CD4-positive, alpha-beta T cell (primary cell): ENCODE results near the gene MBOAT2. TPM values are rescaled to one million over a fixed set of nuclear protein-coding genes. Genes with fewer than 3 reads are reported as not detected.

Source experiments
- ATAC-seq: fragments of 200-7000 bp; cut with Tn5 transposase; one replicate; pipeline ENCODE4 v1.10.0; 2022; ENCODE audit warnings: mild to moderate bottlenecking; ENCODE audit not compliant: poor library complexity
- CTCF ChIA-PET: fragments of 350-600 bp; sonication (Branson Sonifier 250); formaldehyde crosslinking; loops from one replicate; lab custom pipeline; 2021; ENCODE audit warnings: antibody characterized with exemption, inconsistent platforms; lab: Charles Lee
- POLR2A ChIA-PET: fragments of 350-600 bp; sonication (Branson Sonifier 250); formaldehyde crosslinking; loops from one replicate; lab custom pipeline; 2021; ENCODE audit warnings: antibody characterized with exemption, inconsistent platforms; lab: Charles Lee
- DNase-seq, 14 experiments: peaks; one replicate each; pipeline ENCODE4 v3.0.0-alpha.2; 2013 to 2020; ENCODE audit warnings: mixed read lengths in 2 of 14
- H3K27ac ChIP-seq, 2 donors: one replicate each; pipeline versions ENCODE4 v1.5.1 to v1.7.0; 2013; ENCODE audit warnings: low read length in 2 of 2, low read depth in 1 of 2, mild to moderate bottlenecking in 1 of 2
- H3K27me3 ChIP-seq, 2 experiments: 1 replicate in 1 of 2; 2 replicates in 1 of 2; pipeline versions ENCODE4 v1.6.1 to v1.7.0; 2013; ENCODE audit warnings: low read length in 2 of 2, control low read depth in 1 of 2, mild to moderate bottlenecking in 1 of 2, moderate library complexity in 1 of 2; ENCODE audit not compliant: insufficient read depth in 2 of 2, control insufficient read depth in 1 of 2
- H3K36me3 ChIP-seq: one replicate; pipeline ENCODE4 v1.6.1; 2013; ENCODE audit warnings: low read length, control low read depth; ENCODE audit not compliant: insufficient read depth
- H3K4me1 ChIP-seq: one replicate; pipeline ENCODE4 v1.6.1; 2013; ENCODE audit warnings: low read length, control low read depth; ENCODE audit not compliant: insufficient read depth
- H3K4me3 ChIP-seq: one replicate; pipeline ENCODE4 v1.5.1; 2013; ENCODE audit warnings: mild to moderate bottlenecking, low read length, moderate library complexity
- H3K9me3 ChIP-seq, 2 experiments: 1 replicate in 1 of 2; 2 replicates in 1 of 2; pipeline versions ENCODE4 v1.6.1 to v1.7.0; 2013; ENCODE audit warnings: low read length in 2 of 2, mild to moderate bottlenecking in 2 of 2, control low read depth in 1 of 2, moderate library complexity in 1 of 2; ENCODE audit not compliant: control insufficient read depth in 1 of 2, insufficient read depth in 1 of 2
- H3K27ac Mint-ChIP-seq: one replicate; pipeline ENCODE4 v1.8.0; 2020; ENCODE audit warnings: mixed read lengths
- H3K27me3 Mint-ChIP-seq: one replicate; pipeline ENCODE4 v1.8.0; 2021; ENCODE audit warnings: mixed read lengths
- H3K36me3 Mint-ChIP-seq: one replicate; pipeline ENCODE4 v1.8.0; 2021; ENCODE audit warnings: low read depth, mixed read lengths
- H3K4me1 Mint-ChIP-seq: one replicate; pipeline ENCODE4 v1.8.0; 2021; ENCODE audit warnings: low read depth, mixed read lengths
- H3K4me3 Mint-ChIP-seq: one replicate; pipeline ENCODE4 v1.8.0; 2020; ENCODE audit warnings: mild to moderate bottlenecking, mixed read lengths
- H3K9me3 Mint-ChIP-seq: one replicate; pipeline ENCODE4 v1.8.0; 2020; ENCODE audit warnings: mixed read lengths
- intact Hi-C, 2 experiments: fragments of 100-400 bp; cut with DNase I in 1 of 2; cut with micrococcal nuclease in 1 of 2; formaldehyde crosslinking; loops; one replicate each; pipeline versions ENCODE4 v1.15.1 to v1.9.0; 2023 to 2025; cut with DNase I, micrococcal nuclease
- total RNA-seq, 174 experiments: library from RNA in 2 of 174; stranded (reverse) in 2 of 174; gene quantifications; one replicate each; pipeline ENCODE4 v1.2.3 and lab custom pipeline; 2021 to 2026
- TF ChIP-seq, protein P1 (sequence below): fragments of 200-600 bp; IDR thresholded peaks from one replicate; pipeline ENCODE4 v1.8.0; 2022; ENCODE audit warnings: antibody characterized with exemption, mild to moderate bottlenecking

MBOAT2 gene
- total RNA-seq, 2 experiments from 2014 or later = 1.9 to 2.0 TPM

DNA sequence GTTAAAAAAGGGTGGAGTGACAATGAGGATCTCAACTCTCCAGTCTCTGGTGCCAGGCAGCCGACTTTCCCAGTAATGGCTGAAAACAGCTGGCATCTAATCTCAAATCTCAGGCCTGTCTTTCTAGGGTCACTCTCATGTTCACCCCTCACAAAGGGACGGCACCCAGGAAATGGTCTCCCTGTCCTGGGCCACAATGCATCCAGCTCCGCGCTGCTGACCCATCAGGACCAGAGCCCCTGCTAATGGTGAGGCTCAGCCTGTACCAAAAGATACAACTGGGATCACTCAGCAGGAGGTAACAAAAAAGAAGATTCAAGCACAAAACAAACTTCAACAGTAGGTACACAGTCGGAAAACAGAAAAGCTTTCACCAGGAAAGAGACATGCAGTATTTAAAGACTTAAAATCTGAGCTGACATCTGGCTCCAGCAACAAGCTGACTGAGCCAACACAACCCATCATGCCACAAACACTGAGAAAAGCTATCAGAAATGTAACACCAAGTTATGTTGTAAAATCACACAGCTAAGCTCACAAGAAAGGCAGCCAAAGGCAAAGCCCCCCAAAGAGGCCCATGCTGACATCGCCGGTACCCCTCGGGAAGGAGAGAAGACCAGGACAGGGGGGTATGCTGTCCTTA is 152.5 kb downstream of the MBOAT2 start:
- no peaks in the 10 kb centered on the region for H3K4me1 Mint-ChIP-seq
- no peak overlapping the region for H3K27ac Mint-ChIP-seq
- CTCF ChIA-PET = no interaction called here

GRCh38 chr2:8849327-8849726 is 154.2 kb downstream of the MBOAT2 start:
- H3K4me3 ChIP-seq = no peak overlapping the region
- H3K9me3 Mint-ChIP-seq = no peaks in the 10 kb centered on the region
- no peak overlapping the region for H3K4me3 Mint-ChIP-seq
- intact Hi-C loops = no loop called here
- no peaks in the 10 kb centered on the region for H3K36me3 ChIP-seq
- ATAC-seq (no peak), DNase-seq (no peak)
- H3K4me1 Mint-ChIP-seq = no peaks in the 10 kb centered on the region
- H3K9me3 ChIP-seq = no peaks in the 10 kb centered on the region
- ChIA-PET POLR2A (no interaction called here), CTCF (no interaction called here)
- H3K27me3 Mint-ChIP-seq = peaks cover 27% of the 10 kb centered on the region
- no peak overlapping the region for H3K27ac ChIP-seq
- no peaks in the 10 kb centered on the region for H3K4me1 ChIP-seq
- H3K27ac Mint-ChIP-seq = no peak overlapping the region
- H3K36me3 Mint-ChIP-seq = no peaks in the 10 kb centered on the region
- peaks cover 0 to 6% of the 10 kb centered on the region in 2 experiments for H3K27me3 ChIP-seq
- TF ChIP-seq, protein P1, sequence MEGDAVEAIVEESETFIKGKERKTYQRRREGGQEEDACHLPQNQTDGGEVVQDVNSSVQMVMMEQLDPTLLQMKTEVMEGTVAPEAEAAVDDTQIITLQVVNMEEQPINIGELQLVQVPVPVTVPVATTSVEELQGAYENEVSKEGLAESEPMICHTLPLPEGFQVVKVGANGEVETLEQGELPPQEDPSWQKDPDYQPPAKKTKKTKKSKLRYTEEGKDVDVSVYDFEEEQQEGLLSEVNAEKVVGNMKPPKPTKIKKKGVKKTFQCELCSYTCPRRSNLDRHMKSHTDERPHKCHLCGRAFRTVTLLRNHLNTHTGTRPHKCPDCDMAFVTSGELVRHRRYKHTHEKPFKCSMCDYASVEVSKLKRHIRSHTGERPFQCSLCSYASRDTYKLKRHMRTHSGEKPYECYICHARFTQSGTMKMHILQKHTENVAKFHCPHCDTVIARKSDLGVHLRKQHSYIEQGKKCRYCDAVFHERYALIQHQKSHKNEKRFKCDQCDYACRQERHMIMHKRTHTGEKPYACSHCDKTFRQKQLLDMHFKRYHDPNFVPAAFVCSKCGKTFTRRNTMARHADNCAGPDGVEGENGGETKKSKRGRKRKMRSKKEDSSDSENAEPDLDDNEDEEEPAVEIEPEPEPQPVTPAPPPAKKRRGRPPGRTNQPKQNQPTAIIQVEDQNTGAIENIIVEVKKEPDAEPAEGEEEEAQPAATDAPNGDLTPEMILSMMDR = no peak

More for the DNA sequence above, 152.5 kb downstream of the MBOAT2 start:
- intact Hi-C loops = no loop called here
- Mint-ChIP-seq H3K36me3 (no peaks in the 10 kb centered on the region), H3K9me3 (no peaks in the 10 kb centered on the region), H3K27me3 (peaks cover 15% of the 10 kb centered on the region), H3K4me3 (no peak overlapping the region)
- no peak for DNase-seq
- Histone ChIP-seq H3K36me3 (no peaks in the 10 kb centered on the region), H3K4me1 (no peaks in the 10 kb centered on the region), H3K27me3 (peaks cover 0 to 6% of the 10 kb centered on the region in 2 experiments), H3K27ac (no peak overlapping the region), H3K4me3 (no peak overlapping the region), H3K9me3 (no peaks in the 10 kb centered on the region)
- POLR2A ChIA-PET = no interaction called here
- ATAC-seq = no peak
- TF ChIP-seq, protein P1 = no peak

DNA sequence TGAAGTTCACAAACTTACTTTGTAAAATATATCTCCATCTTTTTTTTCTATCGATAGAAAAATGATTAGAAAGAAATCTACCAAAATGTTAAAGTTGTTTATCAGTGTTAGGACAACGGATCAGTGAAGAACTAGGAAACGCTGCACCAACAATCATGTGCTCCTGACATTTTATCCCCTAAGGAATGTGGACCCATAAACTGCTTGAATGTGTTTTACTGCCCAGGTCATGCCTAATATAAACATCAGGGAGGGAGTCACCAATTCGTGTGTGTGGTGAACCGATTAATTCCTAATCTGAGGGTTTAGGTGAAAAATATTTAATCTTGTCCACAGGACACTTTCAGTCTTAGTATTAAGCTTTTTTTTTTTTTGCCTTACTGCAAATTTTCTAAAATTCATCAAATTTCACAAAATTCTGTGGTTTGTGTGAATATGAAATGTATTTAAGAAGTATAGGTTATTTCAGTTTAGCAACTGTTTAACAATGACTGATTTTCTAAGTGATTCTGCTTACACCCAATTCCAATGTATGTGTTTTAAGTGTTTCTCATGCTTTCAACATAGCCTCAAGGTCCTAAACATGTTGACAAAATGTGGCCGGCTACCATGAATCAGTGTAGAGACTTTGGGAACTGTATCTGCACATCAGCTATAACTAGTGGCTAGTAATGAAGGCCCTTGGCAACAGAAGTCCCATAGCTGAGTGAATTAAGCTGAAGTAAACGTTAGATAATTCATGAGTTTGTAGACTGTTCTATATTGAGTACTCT is 155.0 kb downstream of the MBOAT2 start:
- peaks cover 0 to 6% of the 10 kb centered on the region in 2 experiments for H3K27me3 ChIP-seq
- peaks cover 27% of the 10 kb centered on the region for H3K27me3 Mint-ChIP-seq
- H3K27ac Mint-ChIP-seq = no peak overlapping the region
- H3K36me3 ChIP-seq = no peaks in the 10 kb centered on the region
- POLR2A ChIA-PET = no interaction called here
- CTCF ChIA-PET = no interaction called here
- no peak for DNase-seq
- H3K4me1 Mint-ChIP-seq = no peaks in the 10 kb centered on the region
- TF ChIP-seq, protein P1 = no peak
- no peaks in the 10 kb centered on the region for H3K9me3 ChIP-seq
- no peak overlapping the region for H3K4me3 Mint-ChIP-seq
- H3K4me1 ChIP-seq = no peaks in the 10 kb centered on the region
- no peak overlapping the region for H3K4me3 ChIP-seq
- ATAC-seq = no peak
- H3K27ac ChIP-seq = no peak overlapping the region
- intact Hi-C loops = no loop called here
- H3K9me3 Mint-ChIP-seq = no peaks in the 10 kb centered on the region
- H3K36me3 Mint-ChIP-seq = no peaks in the 10 kb centered on the region
